IPS-20b (cell line): ENCODE results near the gene APOBEC3B.
A peak's percentile ranks its signal among the peaks of the same experiment; 100 is the strongest.
"Not testable (repeated sequence)": the region's sequence is repeated elsewhere in the genome, so short reads cannot be mapped to it uniquely, and the experiment has no call there.

ENCODE experiments used
- H3K27ac ChIP-seq: one replicate; pipeline ENCODE4 v1.5.1; 2013; ENCODE audit warnings: low read length
- H3K27me3 ChIP-seq: 2 replicates; pipeline ENCODE4 v1.6.1; 2013; ENCODE audit warnings: mild to moderate bottlenecking, low read length, inconsistent platforms; ENCODE audit not compliant: insufficient read depth
- H3K36me3 ChIP-seq: 2 replicates; pipeline ENCODE4 v1.6.1; 2013; ENCODE audit warnings: low read depth, mild to moderate bottlenecking, inconsistent platforms, low read length, moderate library complexity; ENCODE audit not compliant: insufficient read depth
- H3K4me1 ChIP-seq: 2 replicates; pipeline ENCODE4 v1.6.1; 2013; ENCODE audit warnings: mild to moderate bottlenecking, control low read depth, inconsistent platforms, low read length, moderate library complexity; ENCODE audit not compliant: insufficient read depth
- H3K4me3 ChIP-seq: 2 replicates; pipeline ENCODE4 v1.5.1; 2013; ENCODE audit warnings: mild to moderate bottlenecking, low read length, inconsistent platforms
- H3K9ac ChIP-seq: 2 replicates; pipeline ENCODE4 v1.6.1; 2013; ENCODE audit warnings: low read depth, mild to moderate bottlenecking, inconsistent platforms, low read length, moderate library complexity
- H3K9me3 ChIP-seq: 2 replicates; pipeline ENCODE4 v1.6.1; 2013; ENCODE audit warnings: mild to moderate bottlenecking, low read depth, low read length, inconsistent platforms; ENCODE audit not compliant: insufficient read depth

The APOBEC3B gene

DNA sequence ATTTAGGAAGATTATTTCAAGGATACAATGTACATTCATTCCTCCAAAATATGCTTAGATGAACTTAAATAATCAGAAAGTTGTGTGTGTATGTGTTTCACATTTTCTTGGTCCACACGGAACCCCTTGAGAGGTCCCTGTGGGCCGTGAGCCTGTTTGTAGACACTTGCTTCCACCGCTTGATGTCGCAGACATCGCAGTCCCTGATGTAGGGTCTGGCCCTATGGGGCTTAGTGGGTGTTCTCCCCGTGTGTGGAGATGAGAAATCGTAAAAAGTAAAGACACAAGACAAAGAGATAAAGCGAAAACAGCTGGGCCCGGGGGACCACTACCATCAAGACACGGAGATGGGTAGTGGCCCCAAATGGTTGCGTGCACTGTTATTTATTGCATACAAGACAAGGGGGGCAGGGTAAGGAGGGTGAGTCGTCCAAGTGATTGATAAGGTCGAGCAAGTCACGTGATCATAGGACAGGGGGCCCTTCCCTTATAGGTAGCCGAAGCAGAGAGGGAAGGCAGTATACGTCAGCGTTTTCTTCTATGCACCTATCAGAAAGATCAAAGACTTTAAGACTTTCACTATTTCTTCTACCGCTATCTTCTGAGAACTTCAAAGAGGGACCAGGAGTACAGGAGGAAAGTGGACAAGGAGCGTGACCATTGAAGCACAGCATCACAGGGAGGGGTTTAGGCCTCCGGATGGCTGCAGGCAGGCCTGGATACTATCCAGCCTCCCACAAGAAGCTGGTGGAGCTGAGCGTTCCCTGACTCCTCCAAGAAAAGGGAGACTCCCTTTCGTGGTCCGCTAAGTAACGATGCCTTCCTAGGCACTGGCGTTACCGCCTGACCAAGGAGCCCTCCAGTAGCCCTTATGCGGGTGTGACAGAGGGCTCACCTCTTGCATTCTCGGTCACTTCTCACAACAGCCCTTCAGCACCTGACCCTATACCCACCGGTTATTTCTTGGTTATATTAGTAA, 30.7 kb downstream of the APOBEC3B start:
- Histone ChIP-seq H3K9ac (no peak overlapping the region), H3K9me3 (no peaks in the 10 kb centered on the region), H3K4me3 (no peak overlapping the region), H3K36me3 (no peaks in the 10 kb centered on the region), H3K4me1 (peaks cover 14% of the 10 kb centered on the region; the same call in 1 of the 2 replicates), H3K27ac (no peak overlapping the region), H3K27me3 (no peaks in the 10 kb centered on the region)

DNA sequence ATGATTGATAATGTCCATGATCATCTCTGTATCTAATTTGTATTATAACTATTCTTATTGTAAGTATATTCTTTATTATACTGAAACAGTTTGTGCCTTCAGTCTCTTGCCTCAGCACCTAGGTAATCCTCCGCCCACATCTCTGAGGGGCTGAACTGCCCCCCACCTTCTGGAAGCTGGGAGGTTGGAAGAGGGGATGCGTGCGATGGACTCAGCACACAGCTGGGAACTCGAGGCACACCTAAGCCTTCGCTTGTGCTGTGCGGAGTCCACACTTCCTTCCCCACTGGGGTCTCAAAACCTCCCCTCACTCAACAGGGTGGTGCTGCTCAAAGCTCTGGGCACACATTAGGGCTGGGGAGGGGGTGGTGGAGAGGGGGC, 31.4 kb downstream of the APOBEC3B start:
- not testable (repeated sequence) for H3K4me3 ChIP-seq, H3K27me3 ChIP-seq, H3K9me3 ChIP-seq, H3K36me3 ChIP-seq
- Histone ChIP-seq H3K9ac (peak overlapping the region; percentile 49; the same call in 1 of the 2 replicates), H3K4me1 (peaks cover 14% of the 10 kb centered on the region; the same call in 1 of the 2 replicates), H3K27ac (peak overlapping the region; percentile 48)

DNA sequence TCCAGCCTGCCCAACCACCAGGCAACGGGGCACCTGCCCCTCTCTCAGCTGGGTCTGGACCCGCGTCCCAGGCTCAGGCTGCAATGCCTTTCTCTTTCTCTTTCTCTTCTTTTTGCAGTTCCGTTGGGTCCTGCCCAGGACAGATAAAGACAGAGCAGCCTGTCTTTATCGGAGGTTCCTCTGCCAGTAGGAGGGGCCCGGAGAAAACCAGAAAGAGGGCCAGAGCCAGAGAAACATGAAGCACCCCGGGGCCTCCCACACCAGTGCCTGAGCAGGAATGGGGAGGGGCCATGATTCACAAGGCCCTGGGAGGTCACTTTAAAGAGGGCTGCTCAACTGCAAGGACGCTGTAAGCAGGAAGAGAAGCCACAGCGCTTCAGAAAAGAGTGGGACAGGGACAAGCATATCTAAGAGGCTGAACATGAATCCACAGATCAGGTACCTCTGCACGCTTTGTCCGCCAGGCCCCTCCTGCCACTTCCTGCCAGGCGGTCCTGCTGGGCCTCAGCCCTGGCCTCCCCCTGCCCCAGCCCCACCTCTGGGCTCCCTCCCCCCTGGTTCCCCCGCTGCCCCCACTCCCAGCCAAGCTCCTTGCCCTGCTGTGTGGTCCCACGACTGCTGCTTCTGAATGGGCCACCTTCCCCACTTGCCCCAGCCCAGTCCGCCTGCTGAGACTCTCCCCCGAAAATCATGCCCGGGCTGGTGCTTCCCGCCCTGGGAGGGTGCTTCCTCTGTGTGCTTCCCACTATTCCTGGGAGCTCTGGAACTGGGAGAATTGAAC, 32.0 kb downstream of the APOBEC3B start, which contains the start of gene APOBEC3C:
TSS of gene APOBEC3C (plus strand) at position 316 of the 781 bp plus-strand sequence. CDS start at position 422, 106 bp downstream.
- H3K27ac ChIP-seq = peak within 1 kb of the TSS; percentile 48
- peak within 1 kb of the TSS; percentile 28; the same call in 1 of the 2 replicates for H3K4me3 ChIP-seq
- H3K4me1 ChIP-seq = peaks cover 17% of the 10 kb centered on the region
- H3K9me3 ChIP-seq = no peaks in the 10 kb centered on the region
- peak within 1 kb of the TSS; percentile 49; the same call in 1 of the 2 replicates for H3K9ac ChIP-seq
- peaks cover 3% of the 10 kb centered on the region; the same call in 1 of the 2 replicates for H3K36me3 ChIP-seq
- H3K27me3 ChIP-seq = no peaks in the 10 kb centered on the region

GRCh38 chr22:39014723-39015121, 32.6 kb downstream of the APOBEC3B start:
- H3K27me3 ChIP-seq, H3K27ac ChIP-seq, H3K9me3 ChIP-seq, H3K36me3 ChIP-seq: not testable (repeated sequence)
- peak overlapping the region; percentile 28; the same call in 1 of the 2 replicates for H3K4me3 ChIP-seq
- peak overlapping the region; percentile 49; the same call in 1 of the 2 replicates for H3K9ac ChIP-seq
- H3K4me1 ChIP-seq = peaks cover 21% of the 10 kb centered on the region

- peaks cover 21% of the 10 kb centered on the region for H3K4me1 ChIP-seq
- H3K4me3 ChIP-seq = no peak overlapping the region
- peaks cover 5% of the 10 kb centered on the region; the same call in 1 of the 2 replicates for H3K36me3 ChIP-seq
- H3K9ac ChIP-seq = no peak overlapping the region
- no peaks in the 10 kb centered on the region for H3K27me3 ChIP-seq
- no peak overlapping the region for H3K27ac ChIP-seq
- H3K9me3 ChIP-seq = no peaks in the 10 kb centered on the region
These were observed 34.4 kb downstream of the APOBEC3B start for GRCh38 chr22:39016592-39016991.

- Histone ChIP-seq H3K9ac (peak overlapping the region; percentile 88; the same call in 1 of the 2 replicates), H3K36me3 (peaks cover 5% of the 10 kb centered on the region; the same call in 1 of the 2 replicates), H3K27me3 (no peaks in the 10 kb centered on the region), H3K4me3 (peak overlapping the region; percentile 76), H3K27ac (peak overlapping the region; percentile 99), H3K4me1 (peaks cover 21% of the 10 kb centered on the region), H3K9me3 (no peaks in the 10 kb centered on the region)
These were observed 35.6 kb downstream of the APOBEC3B start for GRCh38 chr22:39017596-39018365.

GRCh38 chr22:39020021-39020651, 38.0 kb downstream of the APOBEC3B start:
- H3K9me3 ChIP-seq, H3K4me1 ChIP-seq, H3K27me3 ChIP-seq: not testable (repeated sequence)
- peak overlapping the region; percentile 5 for H3K27ac ChIP-seq
- H3K36me3 ChIP-seq = peaks cover 15% of the 10 kb centered on the region; the same call in 1 of the 2 replicates
- peak overlapping the region; percentile 46; the same call in 1 of the 2 replicates for H3K4me3 ChIP-seq
- peak overlapping the region; percentile 48; the same call in 1 of the 2 replicates for H3K9ac ChIP-seq

DNA sequence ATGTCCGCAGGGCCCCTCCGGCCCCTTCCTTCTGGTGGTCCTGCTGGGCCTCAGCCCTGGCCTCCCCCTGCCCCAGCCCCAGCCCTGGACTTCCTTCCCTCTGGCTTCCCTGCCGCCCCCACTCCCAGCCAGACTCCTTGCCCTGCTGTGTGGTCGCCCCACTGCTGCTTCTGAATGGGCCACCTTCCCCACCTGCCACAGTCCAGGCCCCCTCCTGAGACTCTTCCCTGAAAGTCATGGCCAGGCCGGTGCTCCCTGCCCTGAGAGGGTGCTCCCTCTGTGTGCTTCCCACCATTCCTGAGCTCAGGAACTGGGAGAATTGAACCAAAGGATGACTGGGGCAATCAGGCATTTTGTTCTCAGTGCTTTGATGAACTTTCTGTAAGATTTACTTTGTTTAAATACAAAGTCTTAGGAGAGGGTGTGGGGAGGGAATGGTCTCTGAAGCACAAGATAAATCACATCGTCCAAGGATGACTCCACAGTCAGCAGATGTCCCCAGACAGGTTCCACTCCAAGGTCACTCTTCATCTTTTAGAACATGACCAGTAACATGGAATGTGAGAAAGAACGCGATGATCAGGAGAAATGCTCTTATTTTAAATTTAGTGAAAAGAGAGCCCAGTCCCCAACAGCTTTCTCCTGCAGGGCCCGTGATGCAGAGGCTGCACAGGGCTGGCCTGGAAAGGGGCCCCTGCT, 39.6 kb downstream of the APOBEC3B start:
- Histone ChIP-seq H3K9me3 (no peaks in the 10 kb centered on the region), H3K4me1 (peaks cover 7% of the 10 kb centered on the region), H3K9ac (0 out of 2 replicates have a peak overlapping the region, but pooled peaks have one; percentile 32), H3K36me3 (peaks cover 15% of the 10 kb centered on the region; the same call in 1 of the 2 replicates), H3K4me3 (no peak overlapping the region; the same call in 1 of the 2 replicates), H3K27ac (no peak overlapping the region), H3K27me3 (no peaks in the 10 kb centered on the region)

GRCh38 chr22:39024519-39025308, 42.6 kb downstream of the APOBEC3B start:
- no peaks in the 10 kb centered on the region for H3K9me3 ChIP-seq
- H3K27me3 ChIP-seq = no peaks in the 10 kb centered on the region
- H3K27ac ChIP-seq = no peak overlapping the region
- no peaks in the 10 kb centered on the region for H3K4me1 ChIP-seq
- no peak overlapping the region for H3K9ac ChIP-seq
- no peak overlapping the region for H3K4me3 ChIP-seq
- H3K36me3 ChIP-seq = peaks cover 10% of the 10 kb centered on the region; the same call in 1 of the 2 replicates
